H9 (cell line): Measurements from ENCODE around the gene RABGAP1. TPM values are rescaled to one million over a fixed set of nuclear protein-coding genes. Genes with fewer than 3 reads are reported as not detected.

ENCODE experiments used
- DNase-seq: peaks from one replicate; pipeline ENCODE4 v3.0.0-alpha.2; 2017
- H2AFZ ChIP-seq: one replicate; pipeline ENCODE4 v1.6.1; 2013; ENCODE audit warnings: mild to moderate bottlenecking, low read length, control low read depth, moderate library complexity
- H2AK5ac ChIP-seq: 2 replicates; pipeline ENCODE4 v1.6.1; 2013; ENCODE audit warnings: low read length, control low read depth, mixed read lengths; ENCODE audit not compliant: insufficient read length
- H2BK120ac ChIP-seq: one replicate; pipeline ENCODE4 v1.6.1; 2013; ENCODE audit warnings: low read depth, mild to moderate bottlenecking, low read length, control low read depth, inconsistent platforms; ENCODE audit not compliant: poor library complexity, severe bottlenecking
- H2BK12ac ChIP-seq: 2 replicates; pipeline ENCODE4 v1.6.1; 2013; ENCODE audit warnings: low read length, control low read depth, mixed read lengths, low read depth; ENCODE audit not compliant: insufficient read length
- H2BK15ac ChIP-seq: 2 replicates; pipeline ENCODE4 v1.6.1; 2013; ENCODE audit warnings: low read depth, low read length, control low read depth
- H2BK20ac ChIP-seq: one replicate; pipeline ENCODE4 v1.6.1; 2013; ENCODE audit warnings: low read depth, mild to moderate bottlenecking, low read length, control low read depth, inconsistent platforms; ENCODE audit not compliant: poor library complexity, severe bottlenecking
- H2BK5ac ChIP-seq: 2 replicates; pipeline ENCODE4 v1.6.1; 2013; ENCODE audit warnings: low read length, control low read depth, mixed read lengths; ENCODE audit not compliant: insufficient read length
- H3K14ac ChIP-seq: 2 replicates; pipeline ENCODE4 v1.6.1; 2013; ENCODE audit warnings: low read length, control low read depth; ENCODE audit not compliant: insufficient read depth
- H3K18ac ChIP-seq: 2 replicates; pipeline ENCODE4 v1.6.1; 2013; ENCODE audit warnings: low read depth, mild to moderate bottlenecking, mixed read lengths, low read length, control low read depth; ENCODE audit not compliant: insufficient read length
- H3K23ac ChIP-seq: 2 replicates; pipeline ENCODE4 v1.6.1; 2013; ENCODE audit warnings: low read length, control low read depth, mixed read lengths, low read depth; ENCODE audit not compliant: insufficient read length
- H3K23me2 ChIP-seq: 2 replicates; pipeline ENCODE4 v1.6.1; 2013; ENCODE audit warnings: low read depth, mild to moderate bottlenecking, mixed read lengths, low read length, control low read depth; ENCODE audit not compliant: insufficient read length, poor library complexity, severe bottlenecking
- H3K27ac ChIP-seq: 2 replicates; pipeline ENCODE4 v1.5.1; 2013; ENCODE audit warnings: low read length, control low read depth, mixed read lengths, low read depth; ENCODE audit not compliant: insufficient read length
- H3K27me3 ChIP-seq: 2 replicates; pipeline ENCODE4 v1.6.1; 2013; ENCODE audit warnings: low read length, control low read depth, inconsistent platforms; ENCODE audit not compliant: insufficient read depth
- H3K4ac ChIP-seq: 2 replicates; pipeline ENCODE4 v1.6.1; 2013; ENCODE audit warnings: low read depth, mild to moderate bottlenecking, control low read depth, inconsistent platforms, low read length, moderate library complexity
- H3K4me1 ChIP-seq: 2 replicates; pipeline ENCODE4 v1.6.1; 2013; ENCODE audit warnings: low read length, control low read depth, inconsistent platforms; ENCODE audit not compliant: insufficient read depth
- H3K4me2 ChIP-seq: 2 replicates; pipeline ENCODE4 v1.6.1; 2013; ENCODE audit warnings: low read length, control low read depth, mixed read lengths; ENCODE audit not compliant: insufficient read length, insufficient read depth
- H3K56ac ChIP-seq: 2 replicates; pipeline ENCODE4 v1.6.1; 2013; ENCODE audit warnings: low read depth, mild to moderate bottlenecking, mixed read lengths, low read length, control low read depth; ENCODE audit not compliant: insufficient read length
- H3K79me1 ChIP-seq: 2 replicates; pipeline ENCODE4 v1.6.1; 2013; ENCODE audit warnings: low read depth, mild to moderate bottlenecking, moderate library complexity, low read length, control low read depth, inconsistent platforms; ENCODE audit not compliant: insufficient read depth, poor library complexity, severe bottlenecking
- H3K79me2 ChIP-seq: 2 replicates; pipeline ENCODE4 v1.6.1; 2013; ENCODE audit warnings: low read length, control low read depth, inconsistent platforms; ENCODE audit not compliant: insufficient read depth
- H3K9ac ChIP-seq: 2 replicates; pipeline ENCODE4 v1.6.1; 2013; ENCODE audit warnings: low read length, control low read depth, mixed read lengths; ENCODE audit not compliant: insufficient read length; ENCODE audit errors: extremely low read depth
- H3K9me3 ChIP-seq: one replicate; pipeline ENCODE4 v1.6.1; 2013; ENCODE audit warnings: low read depth, low read length, inconsistent platforms; ENCODE audit not compliant: control insufficient read depth
- H3T11ph ChIP-seq: one replicate; pipeline ENCODE4 v1.6.1; 2013; ENCODE audit warnings: mild to moderate bottlenecking, low read length, control low read depth, inconsistent platforms
- H4K20me1 ChIP-seq: one replicate; pipeline ENCODE4 v1.6.1; 2013; ENCODE audit not compliant: control insufficient read depth, insufficient read length, insufficient read depth
- H4K5ac ChIP-seq: 2 replicates; pipeline ENCODE4 v1.6.1; 2013; ENCODE audit warnings: low read depth, mild to moderate bottlenecking, mixed read lengths, low read length, control low read depth; ENCODE audit not compliant: insufficient read length
- H4K8ac ChIP-seq: replicated peaks from 2 replicates; pipeline ENCODE4 v1.6.1; 2013; ENCODE audit warnings: low read length, control low read depth, mixed read lengths, low read depth; ENCODE audit not compliant: insufficient read length
- H4K91ac ChIP-seq: 2 replicates; pipeline ENCODE4 v1.6.1; 2013; ENCODE audit warnings: low read depth, mild to moderate bottlenecking, moderate library complexity, mixed read lengths, low read length, control low read depth; ENCODE audit not compliant: insufficient read length
- H3K27ac Mint-ChIP-seq, 3 experiments: 2 replicates in 2 of 3; 3 replicates in 1 of 3; pipeline ENCODE4 v1.8.0; 2020 to 2021; ENCODE audit warnings: mixed read lengths in 3 of 3, mild to moderate bottlenecking in 1 of 3, moderate library complexity in 1 of 3
- H3K27me3 Mint-ChIP-seq: 2 replicates; pipeline ENCODE4 v1.8.0; 2021; ENCODE audit warnings: low read depth, mild to moderate bottlenecking, moderate library complexity, mixed read lengths
- H3K36me3 Mint-ChIP-seq, 3 experiments: 2 replicates in 2 of 3; 3 replicates in 1 of 3; pipeline ENCODE4 v1.8.0; 2020 to 2021; ENCODE audit warnings: low read depth in 3 of 3, mixed read lengths in 3 of 3; ENCODE audit not compliant: insufficient read depth in 1 of 3
- H3K4me1 Mint-ChIP-seq, 2 experiments: 2 replicates each; pipeline ENCODE4 v1.8.0; 2020; ENCODE audit warnings: mixed read lengths in 2 of 2
- H3K4me3 Mint-ChIP-seq, 2 experiments: 2 replicates in 1 of 2; 3 replicates in 1 of 2; pipeline ENCODE4 v1.8.0; 2020 to 2021; ENCODE audit warnings: mild to moderate bottlenecking in 2 of 2, mixed read lengths in 2 of 2, moderate library complexity in 1 of 2
- H3K9me3 Mint-ChIP-seq, 2 experiments: 2 replicates in 1 of 2; 3 replicates in 1 of 2; pipeline ENCODE4 v1.8.0; 2020; ENCODE audit warnings: mild to moderate bottlenecking in 2 of 2, mixed read lengths in 2 of 2, moderate library complexity in 1 of 2
- CTCF ChIP-seq: fragments of 200-600 bp; sonication (generic); conservative IDR thresholded peaks from 3 replicates; pipeline ENCODE4 v1.8.0; 2021; ENCODE audit warnings: antibody characterized with exemption, mild to moderate bottlenecking
- WGBS: extraction: QIAGEN DNeasy Blood & Tissue Kit; methylation state at CpG from one replicate; pipeline ENCODE4 v1.1.7; 2013; ENCODE audit warnings: missing lambda C conversion rate, low lambda C conversion rate, mixed read lengths; ENCODE audit not compliant: insufficient read length; ENCODE audit errors: extremely low coverage; 5-methylcytosine and 5-hydroxymethylcytosine counted together
- total RNA-seq: library from RNA; stranded (reverse); gene quantifications from 2 replicates; pipeline ENCODE4 v1.2.1, GENCODE V29; 2021

RABGAP1 gene
- total RNA-seq, 1 experiment from 2014 or later, result 31.6 TPM

DNA sequence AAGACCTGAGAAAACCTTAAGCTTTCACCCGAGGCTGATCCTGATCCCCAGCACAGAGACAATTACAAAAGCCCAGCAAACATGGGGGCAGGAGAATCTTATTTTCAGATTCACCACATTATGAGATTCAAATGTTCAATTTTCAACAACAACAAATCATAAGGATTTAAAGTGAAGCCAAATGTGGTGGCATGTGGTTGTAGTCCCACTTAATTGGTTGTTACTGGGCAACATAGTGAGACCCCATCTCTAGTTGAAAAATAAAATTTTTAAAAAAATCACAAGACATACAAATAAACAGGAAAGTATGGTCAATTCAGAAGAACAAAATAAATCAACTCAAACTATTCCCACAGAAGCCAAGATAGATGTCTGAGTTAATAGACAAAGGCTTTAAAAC lies 3.9 kb upstream of the RABGAP1 start:
- Histone ChIP-seq H2BK5ac (no peak overlapping the region), H3K27ac (no peak overlapping the region), H3T11ph (no peak overlapping the region), H3K27me3 (no peaks in the 10 kb centered on the region), H4K8ac (no peak overlapping the region), H4K5ac (no peak overlapping the region), H2BK15ac (no peak overlapping the region), H3K56ac (no peak overlapping the region), H3K4me1 (peaks cover 2% of the 10 kb centered on the region; the same call in 1 of the 2 replicates), H3K9me3 (no peaks in the 10 kb centered on the region), H4K91ac (no peak overlapping the region), H3K14ac (no peak overlapping the region), H3K4ac (no peak overlapping the region), H3K23ac (no peak overlapping the region), H3K9ac (no peak overlapping the region), H2BK120ac (no peak overlapping the region), H2BK12ac (no peak overlapping the region), H2AFZ (no peak overlapping the region), H3K79me2 (peaks cover 8% of the 10 kb centered on the region; the same call in 1 of the 2 replicates), H3K18ac (no peak overlapping the region), H3K4me2 (no peak overlapping the region), H4K20me1 (no peaks in the 10 kb centered on the region), H3K23me2 (peaks cover 3% of the 10 kb centered on the region), H2AK5ac (no peak overlapping the region), H3K79me1 (no peaks in the 10 kb centered on the region), H2BK20ac (no peak overlapping the region)
- WGBS, result no CpG with 5 or more reads among the region's 1 CpG
- Mint-ChIP-seq H3K27me3 (no peaks in the 10 kb centered on the region), H3K9me3 (no peaks in the 10 kb centered on the region), H3K4me1 (peaks cover 15 to 20% of the 10 kb centered on the region in 2 experiments), H3K4me3 (no peak overlapping the region), H3K27ac (no peak overlapping the region), H3K36me3 (peaks cover 3 to 29% (median 26%) of the 10 kb centered on the region in 3 experiments)
- TF ChIP-seq CTCF, result no peak
- DNase-seq, result no peak
